Activated CD4-positive, alpha-beta T cell treated with anti-CD3 and anti-CD28 coated beads, Interleukin-2, amount 50 U/mL, for 24 hours (primary cell): ENCODE data around the gene IER5L.
"Not testable (repeated sequence)": the region's sequence is repeated elsewhere in the genome, so short reads cannot be mapped to it uniquely, and the experiment has no call there.

ENCODE experiments used
- DNase-seq, 2 donors: peaks; one replicate each; pipeline ENCODE4 v3.0.0-alpha.2; 2020; ENCODE audit warnings: low read depth in 1 of 2, low spot score in 1 of 2

The IER5L gene

GRCh38 chr9:129163198-129163670 lies 14.8 kb downstream of the IER5L start:
- DNase-seq, result not testable (repeated sequence)

GRCh38 chr9:129162497-129163197 lies 15.4 kb downstream of the IER5L start:
- DNase-seq, result no peak

GRCh38 chr9:129161534-129161837 lies 16.6 kb downstream of the IER5L start:
- no peak for DNase-seq

- DNase-seq, result no peak
Measured at GRCh38 chr9:129160712-129161533, 17.1 kb downstream of the IER5L start.

GRCh38 chr9:129156163-129156562 lies 21.9 kb downstream of the IER5L start:
- no peak for DNase-seq

GRCh38 chr9:129154866-129155477 lies 23.1 kb downstream of the IER5L start:
- no peak for DNase-seq

GRCh38 chr9:129151469-129151868 lies 26.6 kb downstream of the IER5L start:
- no peak for DNase-seq

GRCh38 chr9:129150672-129151211 lies 27.3 kb downstream of the IER5L start:
- no peak for DNase-seq

GRCh38 chr9:129150122-129150521 lies 27.9 kb downstream of the IER5L start:
- no peak for DNase-seq

GRCh38 chr9:129149442-129149841 lies 28.6 kb downstream of the IER5L start:
- DNase-seq, result no peak

GRCh38 chr9:129148463-129149204 lies 29.4 kb downstream of the IER5L start:
- no peak for DNase-seq

GRCh38 chr9:129146441-129146941 lies 31.6 kb downstream of the IER5L start:
- no peak for DNase-seq

GRCh38 chr9:129145841-129146292 lies 32.2 kb downstream of the IER5L start:
- DNase-seq, result no peak

- DNase-seq, result no peak
Measured at GRCh38 chr9:129145316-129145715, 32.7 kb downstream of the IER5L start.

GRCh38 chr9:129143031-129143927 lies 34.8 kb downstream of the IER5L start:
- DNase-seq, result peak; percentile 48 to 60

GRCh38 chr9:129142138-129142935 lies 35.7 kb downstream of the IER5L start:
- DNase-seq, result no peak

GRCh38 chr9:129141066-129142041 lies 36.7 kb downstream of the IER5L start:
- no peak for DNase-seq
